Stimulated activated CD4-positive, alpha-beta T cell treated with anti-CD3 and anti-CD28 coated beads, Interleukin-4, amount 100 ng/mL, for 48 hours (primary cell): ENCODE measurements around the gene PLP2.
A peak's percentile ranks its signal among the peaks of the same experiment; 100 is the strongest.

Experiments
- DNase-seq, 2 donors: peaks; one replicate each; pipeline ENCODE4 v3.0.0-alpha.2; 2020; ENCODE audit warnings: low read depth in 2 of 2

PLP2 gene

GRCh38 chrX:49186125-49187027, 14.7 kb downstream of the PLP2 start, which contains the start of gene PRICKLE3:
PRICKLE3 (minus strand) TSS chrX:49186373; CDS start chrX:49186297, 76 bp downstream.
- DNase-seq: peak; percentile 57 to 67

GRCh38 chrX:49187028-49187394, 15.3 kb downstream of the PLP2 start:
- DNase-seq: no peak

- no peak for DNase-seq
Measured at GRCh38 chrX:49187526-49187925, 15.8 kb downstream of the PLP2 start.

- DNase-seq: no peak
Measured at GRCh38 chrX:49188468-49189076, 16.9 kb downstream of the PLP2 start.

GRCh38 chrX:49189606-49190005, 17.9 kb downstream of the PLP2 start:
- DNase-seq: no peak

GRCh38 chrX:49190821-49191573, 19.3 kb downstream of the PLP2 start:
- peak; percentile 54 to 74 for DNase-seq

GRCh38 chrX:49191574-49192011, 19.9 kb downstream of the PLP2 start:
- DNase-seq: no peak

GRCh38 chrX:49192722-49193328, 21.1 kb downstream of the PLP2 start:
- no peak for DNase-seq

GRCh38 chrX:49193542-49193964, 21.9 kb downstream of the PLP2 start:
- no peak for DNase-seq

GRCh38 chrX:49197543-49198087, 25.9 kb downstream of the PLP2 start:
- DNase-seq: no peak

- no peak for DNase-seq
Measured at GRCh38 chrX:49198540-49199314, 27.0 kb downstream of the PLP2 start.

GRCh38 chrX:49199315-49199595, 27.6 kb downstream of the PLP2 start:
- DNase-seq: no peak

GRCh38 chrX:49199906-49200771, 28.4 kb downstream of the PLP2 start, which contains the start of gene SYP:
SYP (minus strand) TSS chrX:49200193; CDS start chrX:49200186, 7 bp downstream.
- DNase-seq: peak; percentile 81

GRCh38 chrX:49202022-49202421, 30.3 kb downstream of the PLP2 start:
- DNase-seq: no peak

GRCh38 chrX:49203536-49203935, 31.8 kb downstream of the PLP2 start:
- DNase-seq: no peak

GRCh38 chrX:49204017-49204416, 32.3 kb downstream of the PLP2 start:
- DNase-seq: no peak

GRCh38 chrX:49204709-49205108, 33.0 kb downstream of the PLP2 start:
- no peak for DNase-seq

- no peak for DNase-seq
Measured at GRCh38 chrX:49205443-49205842, 33.7 kb downstream of the PLP2 start.

GRCh38 chrX:49206543-49206942, 34.8 kb downstream of the PLP2 start:
- DNase-seq: no peak

GRCh38 chrX:49208399-49208798, 36.7 kb downstream of the PLP2 start:
- no peak for DNase-seq
